ENCODE results near the gene PTPRJ. TPM values are rescaled to one million over a fixed set of nuclear protein-coding genes. Genes with fewer than 3 reads are reported as not detected.

PTPRJ gene
- total and polyA plus RNA-seq, 2 donors (not counting 3 experiments of a cell fraction or from before 2014, with no cell fraction given), result 3.1 to 7.7 TPM

GRCh38 chr11:48075637-48076036 lies 95.3 kb downstream of the PTPRJ start:
- Histone ChIP-seq H3K4me1 (ENCODE audit: control insufficient read depth, extremely low read depth, insufficient read depth, low read length) (no peaks in the 10 kb centered on the region), H4K20me1 (replicated peaks; ENCODE audit: control insufficient read depth, extremely low read depth, insufficient read depth, low read length) (no peaks in the 10 kb centered on the region), H3K9me1 (replicated peaks; ENCODE audit: control insufficient read depth, extremely low read depth, insufficient read depth, low read length) (no peaks in the 10 kb centered on the region), H3K9me3 (replicated peaks; ENCODE audit: control insufficient read depth, insufficient read depth, low read length) (no peaks in the 10 kb centered on the region), H3K4me2 (ENCODE audit: insufficient read depth, low read length) (no peak overlapping the region), H3K27ac (ENCODE audit: insufficient read depth, low read depth, low read length) (no peak overlapping the region), H3K36me3 (ENCODE audit: control insufficient read depth in 2 of 2, extremely low read depth in 1 of 2, insufficient read depth in 2 of 2, low read length in 2 of 2) (no peaks in the 10 kb centered on the region), H2AFZ (ENCODE audit: low read depth, low read length) (no peak overlapping the region), H3K4me3 (replicated peaks in 1 of 3; ENCODE audit: insufficient read depth in 1 of 3, low read depth in 1 of 3, low read length in 3 of 3) (no peak overlapping the region), H3K9ac (replicated peaks; ENCODE audit: extremely low read depth, insufficient read depth, low read length) (no peak overlapping the region), H3K79me2 (ENCODE audit: control insufficient read depth, insufficient read depth, low read length) (no peaks in the 10 kb centered on the region), H3K27me3 (ENCODE audit: control insufficient read depth in 2 of 2, insufficient read depth in 2 of 2, low read length in 2 of 2) (no peaks in the 10 kb centered on the region)
- dilution Hi-C loops (cut with MboI; ENCODE audit: extremely low pct_ligation_motif_present, low sequenced_read_pairs) (no loop called here), intact Hi-C loops (cut with micrococcal nuclease) (no loop called here)
- TF ChIP-seq EZH2 (IDR thresholded peaks at IDR 0.05; ENCODE audit: borderline replicate concordance, low read depth, low read length, severe bottlenecking) (no peak), FOS (IDR thresholded peaks at IDR 0.05; ENCODE audit: borderline replicate concordance, insufficient read depth, low read length) (no peak), MYC (IDR thresholded peaks at IDR 0.05; ENCODE audit: low read depth, low read length) (no peak), CTCF (IDR thresholded peaks at IDR 0.05; ENCODE audit: extremely low read depth in 1 of 2, insufficient read depth in 1 of 2, low read depth in 1 of 2, low read length in 2 of 2) (no peak), JUN (IDR thresholded peaks at IDR 0.05; ENCODE audit: borderline replicate concordance, insufficient read depth, insufficient read length, low read depth) (no peak), POLR2A (IDR thresholded peaks at IDR 0.05; ENCODE audit: low read depth, low read length) (no peak), POLR2AphosphoS5 (IDR thresholded peaks at IDR 0.05; ENCODE audit: insufficient read depth, low read depth, low read length) (no peak)
- TF ChIP-seq, protein P1, sequence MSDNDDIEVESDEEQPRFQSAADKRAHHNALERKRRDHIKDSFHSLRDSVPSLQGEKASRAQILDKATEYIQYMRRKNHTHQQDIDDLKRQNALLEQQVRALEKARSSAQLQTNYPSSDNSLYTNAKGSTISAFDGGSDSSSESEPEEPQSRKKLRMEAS (IDR thresholded peaks at IDR 0.05; ENCODE audit: insufficient read depth, insufficient read length), result no peak
- no TSS peak for BruUV-seq (replicated peaks)
- ChIA-PET CTCF (interaction anchor here (1.0 kb wide), 1 partner anchor 12 kb away, joined by 3 read pairs; no protein-coding TSS in a partner anchor), POLR2A (no interaction called here)
- DNase-seq (ENCODE audit: low read depth, low spot score), result no peak
- no peak for FAIRE-seq

Data from endothelial cell of umbilical vein (primary cell).